Neural progenitor cell (in vitro differentiated cells): Measurements from ENCODE around the gene WDR48. TPM values are rescaled to one million over a fixed set of nuclear protein-coding genes. Genes with fewer than 3 reads are reported as not detected.
A peak's percentile ranks its signal among the peaks of the same experiment; 100 is the strongest.

Experiments used
- DNase-seq: peaks from one replicate; pipeline ENCODE4 v3.0.0-alpha.2; 2016; ENCODE audit warnings: low spot score
- H2AFZ ChIP-seq: fragments of 200-600 bp; sonication (generic); replicated peaks from 2 replicates; pipeline ENCODE4 v1.6.1; 2016; ENCODE audit warnings: antibody characterized with exemption
- H3F3A ChIP-seq: fragments of 200-600 bp; sonication (generic); 2 replicates; pipeline ENCODE4 v1.6.1; 2016; ENCODE audit warnings: antibody characterized with exemption, low read depth
- H3K27ac ChIP-seq: fragments of 200-600 bp; sonication (generic); 2 replicates; pipeline ENCODE4 v1.5.1; 2016; ENCODE audit warnings: mild to moderate bottlenecking
- H3K27me3 ChIP-seq: fragments of 200-600 bp; sonication (generic); 2 replicates; pipeline ENCODE4 v1.6.1; 2016; ENCODE audit warnings: mild to moderate bottlenecking, moderate library complexity
- H3K36me3 ChIP-seq: fragments of 200-600 bp; sonication (generic); 2 replicates; pipeline ENCODE4 v1.5.1; 2016
- H3K4me1 ChIP-seq: fragments of 200-600 bp; sonication (generic); 2 replicates; pipeline ENCODE4 v1.6.1; 2016; ENCODE audit warnings: mixed run types
- H3K4me2 ChIP-seq: fragments of 200-600 bp; sonication (generic); 2 replicates; pipeline ENCODE4 v1.6.1; 2016
- H3K4me3 ChIP-seq: fragments of 200-600 bp; sonication (generic); 2 replicates; pipeline ENCODE4 v1.5.1; 2016
- H3K79me2 ChIP-seq: fragments of 200-600 bp; sonication (generic); 2 replicates; pipeline ENCODE4 v1.6.1; 2016; ENCODE audit warnings: low read depth
- H3K9ac ChIP-seq: fragments of 200-600 bp; sonication (generic); 2 replicates; pipeline ENCODE4 v1.6.1; 2016
- H3K9me3 ChIP-seq: fragments of 200-600 bp; sonication (generic); 2 replicates; pipeline ENCODE4 v1.5.1; 2016; ENCODE audit warnings: low read depth
- H4K20me1 ChIP-seq: fragments of 200-600 bp; sonication (generic); 2 replicates; pipeline ENCODE4 v1.6.1; 2016; ENCODE audit warnings: low read depth
- H3K27ac Mint-ChIP-seq: 3 replicates; pipeline ENCODE4 v1.8.0; 2021; ENCODE audit warnings: mixed read lengths
- H3K27me3 Mint-ChIP-seq: 2 replicates; pipeline ENCODE4 v1.8.0; 2022; ENCODE audit warnings: low read depth, mild to moderate bottlenecking, inconsistent platforms, moderate library complexity, mixed read lengths; ENCODE audit not compliant: insufficient read depth
- H3K36me3 Mint-ChIP-seq: 3 replicates; pipeline ENCODE4 v1.8.0; 2021; ENCODE audit warnings: mixed read lengths
- H3K4me1 Mint-ChIP-seq: 3 replicates; pipeline ENCODE4 v1.8.0; 2021; ENCODE audit warnings: mixed read lengths
- H3K4me3 Mint-ChIP-seq: 3 replicates; pipeline ENCODE4 v1.8.0; 2021; ENCODE audit warnings: mild to moderate bottlenecking, moderate library complexity, mixed read lengths
- H3K9me3 Mint-ChIP-seq: 3 replicates; pipeline ENCODE4 v1.8.0; 2020; ENCODE audit warnings: mixed read lengths
- CTCF ChIP-seq: fragments of 200-600 bp; sonication (generic); IDR thresholded peaks from 2 replicates; pipeline ENCODE4 v1.5.1; 2017; ENCODE audit warnings: antibody characterized with exemption, mild to moderate bottlenecking
- EZH2 ChIP-seq: fragments of 200-600 bp; sonication (generic); IDR thresholded peaks from 2 replicates; pipeline ENCODE4 v1.6.1; 2017; ENCODE audit warnings: antibody characterized with exemption, mild to moderate bottlenecking, moderate library complexity
- EZH2phosphoT487 ChIP-seq: fragments of 200-600 bp; sonication (generic); IDR thresholded peaks from 2 replicates; pipeline ENCODE4 v1.6.1; 2017; ENCODE audit warnings: antibody characterized with exemption
- microRNA-seq: library from miRNA; unstranded; fragments of <30 nt; microRNA quantifications from one replicate; pipeline ENCODE4, GENCODE V29; 2016
- small RNA-seq: library from RNA; depleted of rRNA; stranded (forward); fragments of <200 nt; gene quantifications from one replicate; pipeline ENCODE3, GENCODE V24; 2015
- total RNA-seq: library from RNA; depleted of rRNA; stranded (reverse); fragments of >200 nt; gene quantifications from 2 replicates; pipeline ENCODE4 v1.2.3, GENCODE V29; 2015; ENCODE audit warnings: low replicate concordance

WDR48 gene
- total RNA-seq, 1 donor from 2014 or later = 127 TPM

GRCh38 chr3:39144095-39144747 lies 92.4 kb downstream of the WDR48 start:
- H2AFZ ChIP-seq = no peak overlapping the region
- H3K4me3 ChIP-seq = no peak overlapping the region
- Mint-ChIP-seq H3K9me3 (no peaks in the 10 kb centered on the region), H3K27me3 (peaks cover 9% of the 10 kb centered on the region), H3K4me1 (peaks cover 39% of the 10 kb centered on the region), H3K36me3 (peaks cover 11% of the 10 kb centered on the region), H3K27ac (peak overlapping the region; percentile 29), H3K4me3 (no peak overlapping the region)
- H3K79me2 ChIP-seq = peaks cover 8% of the 10 kb centered on the region
- TF ChIP-seq EZH2phosphoT487 (no peak), EZH2 (no peak), CTCF (no peak)
- H3K27ac ChIP-seq = no peak overlapping the region
- no peak overlapping the region for H3K9ac ChIP-seq
- no peak for DNase-seq
- no peaks in the 10 kb centered on the region for H3K36me3 ChIP-seq
- no peaks in the 10 kb centered on the region for H4K20me1 ChIP-seq
- no peaks in the 10 kb centered on the region for H3K9me3 ChIP-seq
- no peaks in the 10 kb centered on the region for H3F3A ChIP-seq
- H3K27me3 ChIP-seq = no peaks in the 10 kb centered on the region
- H3K4me2 ChIP-seq = no peak overlapping the region
- no peaks in the 10 kb centered on the region for H3K4me1 ChIP-seq

- Histone ChIP-seq H3K36me3 (no peaks in the 10 kb centered on the region), H2AFZ (no peak overlapping the region), H3K4me3 (no peak overlapping the region), H3K9me3 (no peaks in the 10 kb centered on the region), H4K20me1 (peaks cover 2% of the 10 kb centered on the region), H3F3A (no peaks in the 10 kb centered on the region), H3K27me3 (no peaks in the 10 kb centered on the region), H3K4me2 (no peak overlapping the region), H3K4me1 (no peaks in the 10 kb centered on the region), H3K79me2 (peaks cover 14% of the 10 kb centered on the region), H3K9ac (no peak overlapping the region), H3K27ac (no peak overlapping the region)
- no peak for DNase-seq
- peak overlapping the region; percentile 29 for H3K27ac Mint-ChIP-seq
- peaks cover 11% of the 10 kb centered on the region for H3K36me3 Mint-ChIP-seq
- peaks cover 11% of the 10 kb centered on the region for H3K27me3 Mint-ChIP-seq
- no peak overlapping the region for H3K4me3 Mint-ChIP-seq
- H3K9me3 Mint-ChIP-seq = no peaks in the 10 kb centered on the region
- TF ChIP-seq CTCF (no peak), EZH2phosphoT487 (no peak), EZH2 (no peak)
- peaks cover 45% of the 10 kb centered on the region for H3K4me1 Mint-ChIP-seq
Observed at GRCh38 chr3:39144748-39145380, 93.0 kb downstream of the WDR48 start.

- Histone ChIP-seq H3K27me3 (no peaks in the 10 kb centered on the region), H3K9ac (no peak overlapping the region), H3K79me2 (peaks cover 23% of the 10 kb centered on the region), H3F3A (peaks cover 8% of the 10 kb centered on the region), H3K27ac (no peak overlapping the region), H2AFZ (no peak overlapping the region), H4K20me1 (peaks cover 14% of the 10 kb centered on the region), H3K36me3 (no peaks in the 10 kb centered on the region), H3K9me3 (no peaks in the 10 kb centered on the region), H3K4me2 (no peak overlapping the region), H3K4me1 (peaks cover 11% of the 10 kb centered on the region), H3K4me3 (no peak overlapping the region)
- H3K27me3 Mint-ChIP-seq = peaks cover 11% of the 10 kb centered on the region
- H3K27ac Mint-ChIP-seq = peak overlapping the region; percentile 29
- H3K4me3 Mint-ChIP-seq = peak overlapping the region; percentile 58
- H3K36me3 Mint-ChIP-seq = peaks cover 6% of the 10 kb centered on the region
- no peaks in the 10 kb centered on the region for H3K9me3 Mint-ChIP-seq
- DNase-seq = no peak
- peaks cover 58% of the 10 kb centered on the region for H3K4me1 Mint-ChIP-seq
- no peak for TF ChIP-seq CTCF
- no peak for TF ChIP-seq EZH2
- TF ChIP-seq EZH2phosphoT487 = no peak
Observed at GRCh38 chr3:39146083-39146501, 94.3 kb downstream of the WDR48 start.

Small RNAs within 50 kb of the gene (microRNA-seq; reads per million reads assigned to microRNA genes)
- 0.54 reads per million for gene MIR6822

Small RNAs within 50 kb of the gene (small RNA-seq; reads per million reads assigned to genes)
- gene RNU6-1227P = not detected

Other genes starting within 250 kb of the WDR48 start
- gene SCN10A, start 235.8 kb upstream of the WDR48 start, total RNA-seq = not detected in 2 replicates
- 0.69 and 0.81 TPM in 2 replicates for gene SCN11A, start 72 bp upstream of the WDR48 start, total RNA-seq
- gene GORASP1, start 55.6 kb downstream of the WDR48 start, total RNA-seq = 18.0 and 38.5 TPM in 2 replicates
- gene TTC21A, start 55.7 kb downstream of the WDR48 start, total RNA-seq = 1.2 and 2.3 TPM in 2 replicates
- 1.9 and 6.5 TPM in 2 replicates for gene CSRNP1, start 101.6 kb downstream of the WDR48 start, total RNA-seq
- not detected in 2 replicates for gene XIRP1, start 140.6 kb downstream of the WDR48 start, total RNA-seq
- 0.06 TPM in 1 of 2 replicates, not detected in the other for gene CX3CR1, start 228.0 kb downstream of the WDR48 start, total RNA-seq